NCI-H1092 (cell line): Measurements from ENCODE around the gene PRDM7.

Experiments
- DNase-seq: peaks from one replicate; lab custom pipeline; 2025; lab: John Stamatoyannopoulos, UW

PRDM7 gene

DNA sequence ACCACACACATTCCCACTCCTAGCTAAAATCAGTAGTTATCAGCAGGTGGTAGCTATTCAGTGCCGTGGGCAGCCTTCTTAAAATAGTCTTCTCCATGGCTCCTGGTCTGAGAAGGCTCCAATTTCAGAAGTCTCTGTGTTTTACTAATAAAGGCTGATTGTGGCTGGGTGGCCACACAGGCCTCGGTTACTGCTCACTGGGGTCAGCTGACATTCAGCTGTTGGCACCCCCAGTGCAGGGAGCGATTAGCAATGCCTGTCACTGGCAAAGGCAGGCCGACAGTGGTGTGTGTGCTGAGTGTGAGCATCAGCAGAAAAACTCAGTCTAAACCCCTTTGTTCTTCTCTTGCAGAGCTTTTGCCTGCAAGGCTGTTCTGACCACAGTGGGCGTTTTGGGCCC is 41.2 kb downstream of the PRDM7 start:
- no peak for DNase-seq

DNA sequence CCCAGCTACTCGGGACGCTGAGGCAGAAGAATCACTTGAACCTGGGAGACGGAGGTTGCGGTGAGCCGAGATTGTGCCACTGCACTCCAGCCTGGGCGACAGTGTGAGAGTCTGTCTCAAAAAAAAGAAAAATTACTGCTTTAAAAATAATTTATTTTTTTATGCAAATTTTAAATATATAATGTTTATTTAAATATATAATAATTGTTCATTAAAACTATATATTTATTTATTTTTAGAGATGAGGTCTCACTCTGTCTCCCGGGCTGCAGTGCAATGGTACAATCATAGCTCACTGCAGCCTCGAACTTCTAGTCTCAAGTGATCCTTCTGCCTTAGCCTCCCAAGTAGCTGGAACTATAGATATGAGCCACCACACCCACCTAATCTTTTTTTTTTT is 42.6 kb downstream of the PRDM7 start:
- DNase-seq, result no peak

DNA sequence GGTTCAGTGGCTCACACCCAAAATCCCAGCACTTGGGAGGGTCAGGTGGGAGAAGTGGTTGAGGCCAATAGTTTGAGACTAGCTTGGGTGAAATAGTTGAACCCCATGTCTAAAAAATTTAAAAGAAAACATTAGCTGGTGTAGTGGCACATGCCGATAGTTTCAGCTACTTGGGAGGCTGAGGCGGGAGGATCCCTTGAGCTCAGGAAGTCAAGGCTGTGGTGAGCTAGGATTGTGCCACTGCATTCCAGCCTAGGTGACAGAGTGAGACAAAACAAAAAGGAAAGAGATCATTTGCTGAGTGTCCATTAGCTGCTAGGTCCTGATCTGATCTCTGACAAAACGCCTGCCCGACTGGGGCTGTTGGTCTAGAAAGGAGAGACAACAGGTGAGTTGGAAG is 43.7 kb downstream of the PRDM7 start:
- DNase-seq, result no peak

DNA sequence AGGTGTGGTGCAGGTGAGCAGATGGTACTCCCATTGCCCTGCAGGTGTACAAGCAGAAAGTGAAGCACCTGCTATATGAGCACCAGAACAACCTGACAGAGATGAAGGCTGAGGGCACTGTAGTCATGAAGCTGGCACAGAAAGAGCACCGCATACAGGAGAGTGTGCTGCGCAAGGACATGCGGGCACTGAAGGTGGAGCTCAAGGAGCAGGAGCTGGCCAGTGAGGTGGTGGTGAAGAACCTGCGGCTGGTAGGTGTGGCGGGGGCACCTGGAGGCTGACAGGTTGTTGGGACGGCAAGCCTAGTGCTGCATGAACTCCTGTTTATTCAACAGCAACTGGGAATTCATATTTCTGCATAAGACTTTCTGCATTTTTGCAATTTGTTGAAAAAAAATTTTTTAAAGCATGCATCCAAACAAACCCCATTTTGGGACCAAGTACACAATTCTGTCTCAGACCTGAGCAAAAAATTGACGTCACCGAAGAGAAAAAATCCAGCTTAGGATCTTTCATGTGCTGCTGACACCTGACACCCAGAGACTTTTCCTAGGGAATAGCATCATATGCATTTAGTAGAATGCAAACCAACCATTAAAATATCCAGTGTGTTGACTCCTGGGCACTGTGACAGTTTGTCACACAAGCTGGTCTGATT is 44.3 kb downstream of the PRDM7 start:
- DNase-seq, result no peak

DNA sequence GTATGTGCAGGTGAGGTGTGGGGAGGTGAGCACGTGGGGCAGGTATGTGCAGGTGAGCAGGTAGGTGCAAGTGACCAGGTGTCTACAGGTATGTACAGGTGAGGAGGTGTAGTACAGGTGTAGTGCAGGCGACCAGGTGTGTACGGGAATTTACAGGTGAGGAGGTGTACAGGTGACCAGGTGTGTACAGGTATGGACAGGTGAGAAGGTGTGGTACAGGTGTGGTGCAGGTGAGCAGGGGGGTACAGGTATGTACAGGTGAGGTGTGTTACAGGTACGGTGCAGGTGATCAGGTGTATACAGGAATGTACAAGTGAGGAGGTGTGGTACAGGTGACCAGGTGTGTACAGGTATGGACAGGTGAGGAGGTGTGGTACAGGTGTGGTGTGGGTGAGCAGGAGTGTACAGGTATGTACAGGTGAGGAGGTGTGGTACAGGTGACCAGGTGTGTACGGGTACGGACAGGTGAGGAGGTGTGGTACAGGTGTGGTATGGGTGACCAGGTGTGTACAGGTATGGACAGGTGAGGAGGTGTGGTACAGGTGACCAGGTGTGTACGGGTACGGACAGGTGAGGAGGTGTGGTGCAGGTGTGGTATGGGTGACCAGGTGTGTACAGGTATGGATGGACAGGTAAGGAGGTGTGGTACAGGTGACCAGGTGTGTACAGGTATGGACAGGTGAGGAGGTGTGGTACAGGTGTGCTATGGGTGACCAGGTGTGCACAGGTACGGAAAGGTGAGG is 45.0 kb downstream of the PRDM7 start:
- DNase-seq, result no peak

DNA sequence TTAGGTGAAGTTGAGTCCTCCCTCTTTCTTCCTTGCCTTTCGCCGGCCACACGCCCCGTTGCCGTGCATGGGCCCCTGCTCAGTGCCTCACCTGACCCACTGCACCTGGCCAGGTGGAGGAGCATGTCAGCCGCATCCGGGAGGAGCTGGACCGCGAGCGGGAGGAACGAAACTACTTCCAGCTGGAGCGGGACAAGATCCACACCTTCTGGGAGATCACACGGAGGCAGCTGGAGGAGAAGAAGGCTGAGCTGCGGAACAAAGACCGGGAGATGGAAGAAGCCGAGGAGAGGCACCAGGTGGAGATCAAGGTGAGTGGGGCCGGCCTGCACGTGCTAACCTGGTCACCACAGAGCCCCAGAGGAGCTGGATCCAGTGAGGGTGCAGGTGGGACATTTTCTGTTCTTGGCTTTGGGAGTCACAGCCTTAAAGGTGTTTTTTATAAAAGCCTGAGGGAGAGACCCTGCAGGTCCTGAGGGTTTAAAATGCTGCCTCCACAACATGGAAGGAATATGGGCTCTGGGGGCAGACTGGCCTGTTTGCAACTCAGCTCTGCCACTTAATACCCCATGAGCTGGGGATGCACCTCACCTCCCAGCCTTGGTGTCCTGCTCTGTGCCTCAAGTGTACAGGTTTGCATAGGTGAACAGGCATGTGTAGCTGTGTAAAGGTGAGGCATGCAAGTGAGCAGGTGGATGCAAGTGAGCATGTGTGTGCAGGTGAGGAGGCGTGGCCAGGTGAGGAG is 45.8 kb downstream of the PRDM7 start:
- DNase-seq, result no peak

DNA sequence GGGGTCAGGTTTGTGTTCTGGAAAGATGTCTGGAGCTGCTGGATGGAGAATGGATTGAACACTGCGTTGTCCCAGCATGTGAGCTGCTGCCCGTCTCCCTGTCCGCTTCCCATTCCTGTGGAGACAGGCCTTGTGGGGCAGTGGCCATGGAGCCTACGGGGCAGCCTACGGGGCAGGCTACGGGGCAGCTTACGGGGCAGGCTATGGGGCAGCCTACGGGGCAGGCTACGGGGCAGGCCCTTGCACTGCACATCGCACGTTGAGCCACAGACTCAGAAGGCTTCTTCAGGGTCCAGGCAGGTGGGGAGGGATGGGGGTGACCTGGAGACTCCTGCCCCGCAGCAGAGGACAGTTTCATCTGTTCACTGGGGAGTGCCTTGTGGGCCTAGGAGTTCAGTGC is 48.1 kb downstream of the PRDM7 start:
- no peak for DNase-seq

DNA sequence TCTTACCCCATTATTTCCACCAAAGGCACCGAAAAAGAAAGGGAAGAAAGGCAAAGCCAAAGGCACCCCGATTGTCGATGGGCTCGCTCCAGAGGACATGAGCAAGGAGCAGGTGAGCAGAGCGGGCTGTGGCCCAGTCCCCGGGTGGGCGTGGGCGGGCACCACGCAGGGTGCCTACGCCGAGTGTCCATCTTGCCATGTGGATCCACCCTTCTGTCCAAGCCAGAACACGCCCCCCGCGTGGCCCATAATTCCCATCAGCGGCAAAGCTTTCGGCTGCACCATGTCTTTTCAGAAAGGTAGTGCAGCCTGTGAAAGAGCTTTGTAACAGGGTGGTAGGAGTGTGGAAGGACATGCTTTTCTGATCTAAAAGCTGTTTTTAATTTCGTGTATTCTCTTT is 49.5 kb downstream of the PRDM7 start:
- DNase-seq, result no peak

DNA sequence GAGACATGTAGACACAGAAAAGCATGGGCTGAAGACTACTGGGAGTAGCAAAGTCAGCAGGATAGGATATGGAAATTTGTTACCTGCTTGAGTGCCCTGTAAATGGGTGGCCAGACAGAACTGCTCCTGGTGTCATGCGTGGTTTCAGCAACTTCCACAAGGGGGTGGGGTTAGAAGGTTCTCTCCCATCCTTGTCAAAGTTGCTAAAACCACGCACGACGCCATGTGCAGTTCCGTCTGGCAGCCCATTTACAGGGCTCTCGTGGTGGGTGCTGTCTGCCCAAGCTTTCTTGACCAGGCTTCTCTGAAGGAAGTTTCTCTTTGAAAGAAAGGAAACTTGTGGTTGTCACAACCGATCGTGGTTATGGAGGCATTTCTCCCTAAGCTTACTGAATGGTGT is 51.0 kb downstream of the PRDM7 start:
- no peak for DNase-seq

DNA sequence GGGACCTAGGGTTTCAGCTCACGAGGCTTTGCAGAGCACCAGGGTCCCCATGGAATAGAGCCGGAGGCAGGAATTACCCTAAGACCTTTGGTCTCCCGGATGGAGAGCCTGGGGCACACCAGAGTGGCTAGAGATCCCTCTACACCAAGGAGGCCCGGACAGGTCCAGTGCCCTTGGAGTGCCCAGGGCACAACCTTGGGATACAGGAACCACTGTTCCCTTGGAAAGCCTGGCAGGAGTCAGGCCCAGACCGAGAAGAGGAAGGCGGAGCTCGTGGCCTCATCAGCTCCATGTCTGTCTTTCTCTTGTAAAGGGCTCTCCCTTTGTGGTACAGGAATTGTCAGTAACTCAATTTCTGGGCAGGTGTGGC is 54.1 kb downstream of the PRDM7 start:
- DNase-seq, result no peak

DNA sequence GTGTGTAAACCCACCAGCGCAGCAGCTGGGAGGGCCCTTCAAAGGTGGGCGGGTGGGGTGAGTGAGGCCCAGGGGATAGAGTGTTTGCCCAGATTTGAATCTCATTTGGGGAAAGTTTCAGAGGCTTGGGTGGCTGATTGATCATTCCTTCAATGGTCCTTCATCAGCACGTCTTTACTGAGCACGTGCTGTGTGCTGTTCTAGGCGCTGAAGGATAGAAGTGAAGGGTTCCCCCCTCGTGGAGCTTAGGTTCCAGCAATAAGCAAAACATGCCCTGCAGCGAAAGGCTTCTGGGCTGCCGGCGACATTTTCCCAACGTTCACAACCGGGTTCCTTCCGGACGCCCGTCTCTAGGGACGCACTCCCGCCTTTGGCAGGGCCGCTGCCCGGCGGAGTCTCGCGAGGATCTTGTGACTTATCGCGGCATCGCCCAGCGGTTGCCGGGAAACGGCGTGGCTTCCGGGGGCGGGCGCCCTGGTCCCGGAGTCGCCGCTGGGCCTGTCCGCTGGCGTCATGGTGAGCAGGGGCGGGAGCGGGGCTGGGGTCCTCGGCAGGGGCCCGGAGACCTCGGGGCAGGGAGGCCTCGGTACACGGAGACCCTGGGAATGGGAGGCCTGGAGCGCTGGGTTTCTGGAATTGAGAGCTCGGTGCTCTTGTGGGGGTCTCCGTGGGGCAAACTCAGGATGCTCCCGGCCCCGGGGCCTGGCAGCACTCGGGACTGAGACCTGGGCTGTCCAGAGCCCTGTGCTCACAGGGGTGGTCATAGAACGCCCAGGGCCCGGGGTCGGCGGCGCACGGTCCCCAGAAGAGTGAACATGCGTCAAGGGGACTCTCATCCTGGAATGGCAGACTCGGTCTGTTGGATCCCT is 54.7 kb downstream of the PRDM7 start:
- peak; percentile 93 for DNase-seq

DNA sequence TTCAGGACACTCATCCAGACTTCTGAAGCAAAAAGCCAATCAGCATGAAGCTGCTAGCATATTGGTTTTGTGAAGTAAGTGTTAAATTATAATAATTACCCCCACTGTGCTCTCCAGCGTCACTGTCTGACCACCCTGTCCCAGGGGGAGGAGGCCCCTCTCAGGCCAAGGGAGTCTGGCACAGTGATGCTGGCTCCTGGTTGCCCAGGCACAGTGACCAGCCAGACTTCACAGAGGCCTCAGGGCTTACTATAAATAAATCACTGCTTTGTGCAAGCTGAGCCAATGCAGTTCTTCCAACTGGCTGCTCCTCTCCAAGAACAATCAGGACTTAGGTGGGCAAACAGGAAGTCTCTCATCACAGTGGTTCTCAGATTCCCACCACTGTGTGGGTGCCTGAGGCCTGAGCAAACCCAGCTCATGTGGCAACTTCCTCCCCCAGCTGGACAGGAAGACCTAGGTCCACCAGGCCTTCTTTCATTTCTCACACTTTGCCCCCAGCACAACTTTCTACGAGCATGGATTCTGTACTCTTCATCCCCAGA is 56.2 kb downstream of the PRDM7 start:
- peak; percentile 54 for DNase-seq

DNA sequence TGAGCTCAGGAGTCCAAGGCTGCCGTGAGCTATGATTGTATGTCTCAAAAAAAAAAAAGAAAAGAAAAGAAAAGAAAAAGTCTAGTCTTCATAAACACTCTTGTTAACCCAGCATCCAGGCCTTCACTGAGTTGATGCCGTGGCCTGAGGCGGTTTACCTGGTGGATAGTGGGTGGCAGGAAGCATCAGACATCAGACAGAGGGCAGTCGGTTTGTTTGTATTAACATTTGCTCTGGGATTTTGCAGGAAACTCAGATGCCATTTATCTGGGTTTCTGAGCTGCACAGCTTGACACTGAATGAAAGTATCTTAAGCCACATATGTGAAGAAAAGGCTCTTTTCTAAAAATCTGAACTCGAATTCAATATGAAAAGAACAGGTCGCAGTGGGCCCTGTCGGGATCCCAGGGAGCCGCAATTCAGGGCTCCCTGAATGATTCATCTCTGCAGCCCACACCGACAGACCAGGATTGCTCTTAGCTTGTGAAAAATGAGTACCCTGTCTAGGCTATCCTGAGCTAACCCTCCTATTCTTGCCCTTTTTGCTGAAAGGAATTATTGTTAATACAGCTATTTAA is 56.8 kb downstream of the PRDM7 start:
- no peak for DNase-seq

DNA sequence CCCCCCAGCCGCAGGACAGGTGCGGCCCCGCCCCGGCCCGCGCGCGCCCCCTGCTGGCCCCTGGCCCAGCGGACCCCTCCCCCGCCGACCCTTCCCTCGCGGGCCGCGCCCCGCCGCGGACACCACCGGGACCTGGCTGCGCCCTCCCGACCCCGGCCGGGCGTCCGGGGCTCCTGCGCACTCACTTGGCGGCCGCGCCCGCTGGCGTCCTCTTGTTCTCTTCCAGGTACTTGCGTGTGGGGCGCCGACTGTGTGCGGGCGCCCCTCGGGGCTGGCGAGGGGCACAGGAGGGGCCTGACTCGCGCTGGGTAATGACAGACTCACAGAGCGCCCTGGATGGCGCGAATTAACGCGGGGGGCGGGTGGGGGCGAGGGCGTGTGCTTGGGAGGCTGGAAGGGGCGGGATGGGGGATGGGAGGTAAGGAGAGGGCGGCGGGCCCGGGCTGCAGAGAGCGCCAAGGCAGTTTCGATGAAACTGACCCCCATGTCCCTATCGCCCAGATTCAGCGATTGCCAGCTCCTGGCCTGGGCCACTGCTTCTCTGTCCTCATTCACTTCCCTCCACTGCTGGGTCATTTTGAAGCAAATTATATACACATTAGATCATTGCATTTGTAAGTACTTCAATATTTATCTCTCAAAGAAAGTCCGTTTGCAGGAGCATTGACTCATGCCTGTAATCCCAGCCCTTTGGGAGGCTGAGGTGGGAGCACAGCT is 57.4 kb downstream of the PRDM7 start:
- peak; percentile 68 for DNase-seq

DNA sequence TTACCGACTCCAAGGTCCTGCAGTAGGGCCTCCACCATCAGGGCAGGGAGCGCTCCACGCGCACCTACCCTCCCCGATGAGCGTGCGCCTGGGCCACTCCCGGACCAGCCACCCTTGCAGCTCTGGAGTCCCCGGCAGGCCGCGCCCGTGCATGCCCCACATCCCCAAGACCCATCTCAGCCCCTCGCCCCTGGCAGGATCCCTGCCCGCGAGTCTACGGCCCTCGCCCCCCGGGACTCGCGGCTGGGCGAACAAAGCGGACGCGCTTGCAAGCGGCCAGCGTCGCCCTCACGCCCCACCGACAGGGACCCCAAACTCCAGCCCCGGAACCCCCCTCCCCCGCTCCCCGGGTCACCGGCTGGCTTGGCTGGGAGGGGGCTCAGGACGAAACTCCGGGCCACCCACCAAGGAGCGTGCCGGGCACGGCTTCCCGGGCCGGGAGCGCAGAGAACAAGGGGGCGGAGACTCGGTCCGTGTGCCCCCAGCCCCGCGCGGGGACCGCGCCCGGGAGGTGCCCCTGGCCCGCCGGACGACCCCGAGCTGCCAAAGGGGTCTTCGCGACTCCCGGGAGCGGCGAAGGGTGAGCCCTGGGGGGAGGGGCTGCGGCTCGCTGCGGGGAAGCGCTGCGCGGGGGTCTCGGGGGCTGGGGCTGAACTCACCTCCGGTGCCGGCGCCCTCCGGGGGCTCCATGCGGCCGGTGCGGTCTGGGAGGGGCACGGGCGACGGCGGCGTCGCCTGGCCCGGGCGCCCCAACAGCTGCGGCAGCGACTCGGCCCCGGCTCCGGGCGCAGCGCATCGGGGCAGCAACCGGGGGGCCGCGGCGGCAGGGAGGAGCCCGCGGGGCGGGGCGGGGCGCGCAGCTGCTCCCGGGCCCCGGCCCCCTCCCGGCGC is 58.2 kb downstream of the PRDM7 start, which contains the start of gene DBNDD1:
DBNDD1 (minus strand) TSS at position 805 of the 891 bp plus-strand sequence; CDS start at position 690, 115 bp downstream.
- DNase-seq, result no peak

DNA sequence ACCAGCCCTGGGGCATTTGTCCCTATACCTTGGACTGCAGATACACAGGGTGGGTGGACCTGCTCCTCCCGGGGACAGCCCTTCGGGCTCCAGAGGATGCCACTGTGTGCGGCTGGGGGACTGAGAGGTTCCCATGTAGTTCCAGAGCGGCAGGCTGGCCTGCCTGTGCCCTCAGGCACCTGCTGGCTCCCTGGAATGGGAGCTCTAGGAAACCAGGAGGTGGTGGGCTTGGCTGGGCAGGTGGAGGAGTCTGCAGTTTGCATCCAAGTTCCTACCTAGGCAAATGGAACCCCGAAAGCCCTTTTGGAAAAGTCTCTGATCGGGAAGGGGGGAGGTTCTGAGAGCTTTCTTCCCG is 58.9 kb downstream of the PRDM7 start:
- no peak for DNase-seq

DNA sequence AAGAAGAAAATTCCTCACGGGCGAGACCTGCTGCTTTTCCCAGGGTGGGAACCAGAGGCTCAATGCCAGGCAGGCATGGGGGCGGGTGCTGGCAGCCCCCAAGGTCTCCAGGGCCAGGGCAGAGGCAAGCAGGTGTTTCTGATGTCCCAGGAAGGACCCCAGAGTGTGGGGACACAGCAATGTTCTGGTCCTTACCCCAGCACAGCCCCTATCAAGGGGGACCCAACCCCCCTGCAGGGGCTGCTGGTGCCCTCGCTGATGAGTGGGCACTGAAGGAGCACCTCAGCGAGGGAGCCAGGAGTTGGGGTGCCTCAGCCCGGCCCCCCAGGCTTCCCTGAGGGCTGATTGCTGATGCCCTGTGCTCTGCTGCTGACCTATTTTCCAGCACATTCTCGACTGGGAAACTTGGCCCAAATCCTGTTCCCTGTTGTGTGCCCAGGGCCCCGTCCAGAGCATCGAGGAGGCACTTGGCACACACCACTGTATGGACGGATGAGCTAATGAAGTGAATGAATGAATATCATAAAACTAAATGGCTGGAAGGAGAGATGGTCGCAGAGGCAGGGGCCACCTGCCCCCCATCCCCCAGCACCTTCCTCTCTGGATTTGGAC is 60.7 kb downstream of the PRDM7 start:
- DNase-seq, result no peak

DNA sequence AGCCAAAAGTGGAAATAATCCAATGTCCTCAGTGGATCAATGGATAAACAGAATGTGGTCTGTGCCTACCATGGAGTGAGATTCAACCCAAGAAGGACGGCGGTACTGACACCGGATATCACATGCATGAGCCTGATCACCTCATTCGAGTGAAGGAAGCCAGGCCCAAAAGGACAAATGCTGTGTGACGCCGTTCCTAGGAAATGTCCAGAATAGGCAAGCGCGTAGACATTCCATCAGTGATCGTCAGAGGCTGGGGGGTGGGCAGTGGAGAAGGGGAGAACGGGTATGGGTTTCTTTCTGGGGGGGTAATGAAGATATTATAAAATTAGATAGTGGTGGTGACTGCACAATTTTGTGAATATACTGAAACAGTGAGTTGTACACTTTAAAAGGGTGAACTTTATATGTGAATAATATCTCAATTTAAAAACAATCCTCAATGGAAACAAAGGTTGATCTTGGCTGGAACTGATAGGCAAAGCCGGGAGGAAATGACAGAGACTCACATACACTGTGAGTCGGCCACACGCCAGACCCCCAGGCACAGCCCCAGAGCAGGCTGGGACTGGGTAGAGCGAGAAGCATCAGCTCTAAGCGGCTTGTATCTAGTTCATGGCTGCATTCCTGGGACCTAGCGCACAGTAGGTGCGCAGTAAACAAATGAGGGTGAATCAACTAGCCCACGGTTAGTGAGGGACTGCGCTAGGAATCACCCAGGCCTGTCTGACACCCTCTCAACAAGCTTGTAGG is 61.4 kb downstream of the PRDM7 start:
- no peak for DNase-seq
